ENCODE measurements around the gene MBD6.
"Not testable (repeated sequence)": the region's sequence is repeated elsewhere in the genome, so short reads cannot be mapped to it uniquely, and the experiment has no call there.

MBD6 gene

GRCh38 chr12:57554453-57554852 is 31.8 kb downstream of the MBD6 start:
- TF ChIP-seq CTCF (IDR thresholded peaks at IDR 0.05; ENCODE audit: insufficient read depth, missing control alignments), result no peak
- DNase-seq (ENCODE audit: insufficient read length, low spot score) (no peak), FAIRE-seq (no peak)

- FAIRE-seq, result no peak
- no peak for TF ChIP-seq CTCF (IDR thresholded peaks at IDR 0.05; ENCODE audit: insufficient read depth, missing control alignments)
- no peak for DNase-seq (ENCODE audit: insufficient read length, low spot score)
Measured at GRCh38 chr12:57554897-57555296, 32.3 kb downstream of the MBD6 start.

GRCh38 chr12:57558864-57559263 is 36.2 kb downstream of the MBD6 start:
- FAIRE-seq, result no peak
- no peak for TF ChIP-seq CTCF (IDR thresholded peaks at IDR 0.05; ENCODE audit: insufficient read depth, missing control alignments)
- no peak for DNase-seq (ENCODE audit: insufficient read length, low spot score)

- no peak for TF ChIP-seq CTCF (IDR thresholded peaks at IDR 0.05; ENCODE audit: insufficient read depth, missing control alignments)
- FAIRE-seq, result no peak
- DNase-seq (ENCODE audit: insufficient read length, low spot score), result no peak
Measured at GRCh38 chr12:57560516-57560915, 37.9 kb downstream of the MBD6 start.

GRCh38 chr12:57561117-57561516 is 38.5 kb downstream of the MBD6 start:
- FAIRE-seq; DNase-seq (ENCODE audit: insufficient read length, low spot score): not testable (repeated sequence)

- TF ChIP-seq CTCF (IDR thresholded peaks at IDR 0.05; ENCODE audit: insufficient read depth, missing control alignments), result no peak
- no peak for DNase-seq (ENCODE audit: insufficient read length, low spot score)
- FAIRE-seq, result no peak
Measured at GRCh38 chr12:57563358-57563757, 40.7 kb downstream of the MBD6 start.

GRCh38 chr12:57564178-57564740 is 41.6 kb downstream of the MBD6 start:
- DNase-seq (ENCODE audit: insufficient read length, low spot score) (no peak), FAIRE-seq (no peak)

More at GRCh38 chr12:57564178-57564740, 41.6 kb downstream of the MBD6 start:
- no peak for TF ChIP-seq CTCF (IDR thresholded peaks at IDR 0.05; ENCODE audit: insufficient read depth, missing control alignments)

All from D721Med (cell line).